DOHH2 (cell line): ENCODE results near the gene EXOC3L1.

Source experiments
- H3F3A ChIP-seq: fragments of 200-600 bp; sonication (generic), shearing (Covaris generic); 2 replicates; pipeline ENCODE4 v1.6.0; 2016; ENCODE audit warnings: antibody characterized with exemption, mild to moderate bottlenecking; ENCODE audit not compliant: control insufficient read depth, insufficient read depth
- H3K27ac ChIP-seq: fragments of 200-600 bp; sonication (generic); 2 replicates; pipeline ENCODE4 v1.5.1; 2014; ENCODE audit warnings: low read depth, mild to moderate bottlenecking, low read length, moderate library complexity
- H3K27me3 ChIP-seq: fragments of 200-600 bp; sonication (generic); 2 replicates; pipeline ENCODE4 v1.6.1; 2014; ENCODE audit warnings: mild to moderate bottlenecking, low read length, mixed read lengths; ENCODE audit not compliant: control insufficient read depth
- H3K36me3 ChIP-seq: fragments of 200-600 bp; sonication (generic); 2 replicates; pipeline ENCODE4 v1.6.1; 2014; ENCODE audit warnings: mild to moderate bottlenecking, low read length, moderate library complexity, mixed read lengths; ENCODE audit not compliant: control insufficient read depth
- H3K4me1 ChIP-seq: fragments of 200-600 bp; sonication (generic); 2 replicates; pipeline ENCODE4 v1.6.1; 2014; ENCODE audit warnings: mild to moderate bottlenecking, low read length, mixed read lengths; ENCODE audit not compliant: control insufficient read depth
- H3K4me2 ChIP-seq: fragments of 200-600 bp; sonication (generic); 2 replicates; pipeline ENCODE4 v1.6.0; 2014; ENCODE audit warnings: mild to moderate bottlenecking, low read length, moderate library complexity
- H3K4me3 ChIP-seq: fragments of 200-600 bp; sonication (generic); 2 replicates; pipeline ENCODE4 v1.5.1; 2014; ENCODE audit warnings: mild to moderate bottlenecking, low read length, mixed read lengths
- H3K79me2 ChIP-seq: fragments of 200-600 bp; sonication (generic); 2 replicates; pipeline ENCODE4 v1.6.1; 2014; ENCODE audit warnings: mild to moderate bottlenecking, low read length, mixed read lengths; ENCODE audit not compliant: control insufficient read depth
- H3K9me2 ChIP-seq: fragments of 200-600 bp; sonication (generic); replicated peaks from 2 replicates; pipeline ENCODE4 v1.6.1; 2014; ENCODE audit warnings: mild to moderate bottlenecking, low read length, mixed read lengths; ENCODE audit not compliant: control insufficient read depth
- H3K9me3 ChIP-seq: fragments of 200-600 bp; sonication (generic); 2 replicates; pipeline ENCODE4 v1.6.1; 2014; ENCODE audit warnings: antibody characterized with exemption, low read length, mixed read lengths; ENCODE audit not compliant: control insufficient read depth, insufficient read depth
- H4K20me1 ChIP-seq: fragments of 200-600 bp; sonication (generic); 2 replicates; pipeline ENCODE4 v1.6.0; 2014; ENCODE audit warnings: low read depth, mild to moderate bottlenecking, antibody characterized with exemption, low read length, moderate library complexity; ENCODE audit not compliant: control insufficient read depth, insufficient read depth
- EZH2phosphoT487 ChIP-seq: fragments of 200-600 bp; sonication (generic); IDR thresholded peaks from 2 replicates; pipeline ENCODE4 v1.6.1; 2017; ENCODE audit warnings: borderline replicate concordance, mild to moderate bottlenecking, antibody characterized with exemption, low read length, moderate library complexity, mixed read lengths
- TF ChIP-seq, protein P1 (sequence below): fragments of 200-600 bp; sonication (generic); IDR thresholded peaks from one replicate; pipeline ENCODE4 v1.5.1; 2014; ENCODE audit warnings: antibody characterized with exemption, mild to moderate bottlenecking, low read depth, low read length; ENCODE audit not compliant: poor library complexity, severe bottlenecking

Gene EXOC3L1

DNA sequence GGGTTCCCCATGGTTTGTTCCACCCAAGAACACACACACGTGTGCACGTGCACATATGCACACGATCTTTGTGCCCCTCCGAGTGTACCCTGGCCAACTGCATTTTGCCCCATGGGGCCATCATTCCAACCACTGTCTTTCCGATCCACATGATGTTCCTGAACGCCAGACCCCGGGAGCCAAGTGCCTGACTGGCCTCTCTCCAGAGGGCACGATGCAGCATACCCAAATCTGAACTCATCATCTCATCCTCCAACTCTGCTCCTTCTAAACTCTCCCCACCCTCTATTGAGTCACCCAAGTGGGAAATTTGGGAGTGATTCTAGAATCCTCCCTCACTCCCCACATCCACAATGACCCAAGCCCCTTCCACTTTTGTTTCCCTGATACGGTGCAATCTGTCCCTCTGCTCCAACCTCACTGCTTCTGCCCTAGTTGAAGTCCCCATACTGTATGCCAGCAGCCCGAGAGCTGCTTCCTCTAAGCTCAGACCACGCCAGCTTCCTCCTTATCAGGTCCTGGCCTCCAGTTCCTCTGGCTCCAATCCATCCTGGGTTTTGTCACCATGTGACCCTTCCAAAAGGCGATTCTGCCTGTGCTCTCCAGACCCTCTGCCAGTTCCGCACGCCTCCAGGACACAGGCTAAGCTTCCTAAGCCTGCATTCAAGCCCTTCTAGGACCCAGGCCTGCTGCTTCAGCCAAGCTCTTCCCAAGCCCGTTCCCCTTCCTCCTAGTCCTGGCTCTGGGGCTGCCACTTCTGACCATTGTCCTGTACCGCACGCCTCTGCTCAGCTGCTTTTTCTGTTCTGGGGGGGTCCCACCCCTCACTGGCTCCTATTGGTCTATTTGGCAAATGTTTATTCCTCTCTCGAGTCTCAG, 26.9 kb upstream of the EXOC3L1 start:
- Histone ChIP-seq H3K4me1 (no peaks in the 10 kb centered on the region), H3K36me3 (no peaks in the 10 kb centered on the region), H3K4me2 (no peak overlapping the region), H3K4me3 (no peak overlapping the region), H3K9me2 (no peaks in the 10 kb centered on the region), H3K9me3 (no peaks in the 10 kb centered on the region), H3F3A (no peaks in the 10 kb centered on the region), H3K79me2 (no peaks in the 10 kb centered on the region), H4K20me1 (no peaks in the 10 kb centered on the region), H3K27ac (no peak overlapping the region), H3K27me3 (peaks cover under 1% of the 10 kb centered on the region; the same call in 1 of the 2 replicates)
- no peak for TF ChIP-seq EZH2phosphoT487
- TF ChIP-seq, protein P1, sequence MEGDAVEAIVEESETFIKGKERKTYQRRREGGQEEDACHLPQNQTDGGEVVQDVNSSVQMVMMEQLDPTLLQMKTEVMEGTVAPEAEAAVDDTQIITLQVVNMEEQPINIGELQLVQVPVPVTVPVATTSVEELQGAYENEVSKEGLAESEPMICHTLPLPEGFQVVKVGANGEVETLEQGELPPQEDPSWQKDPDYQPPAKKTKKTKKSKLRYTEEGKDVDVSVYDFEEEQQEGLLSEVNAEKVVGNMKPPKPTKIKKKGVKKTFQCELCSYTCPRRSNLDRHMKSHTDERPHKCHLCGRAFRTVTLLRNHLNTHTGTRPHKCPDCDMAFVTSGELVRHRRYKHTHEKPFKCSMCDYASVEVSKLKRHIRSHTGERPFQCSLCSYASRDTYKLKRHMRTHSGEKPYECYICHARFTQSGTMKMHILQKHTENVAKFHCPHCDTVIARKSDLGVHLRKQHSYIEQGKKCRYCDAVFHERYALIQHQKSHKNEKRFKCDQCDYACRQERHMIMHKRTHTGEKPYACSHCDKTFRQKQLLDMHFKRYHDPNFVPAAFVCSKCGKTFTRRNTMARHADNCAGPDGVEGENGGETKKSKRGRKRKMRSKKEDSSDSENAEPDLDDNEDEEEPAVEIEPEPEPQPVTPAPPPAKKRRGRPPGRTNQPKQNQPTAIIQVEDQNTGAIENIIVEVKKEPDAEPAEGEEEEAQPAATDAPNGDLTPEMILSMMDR: no peak

DNA sequence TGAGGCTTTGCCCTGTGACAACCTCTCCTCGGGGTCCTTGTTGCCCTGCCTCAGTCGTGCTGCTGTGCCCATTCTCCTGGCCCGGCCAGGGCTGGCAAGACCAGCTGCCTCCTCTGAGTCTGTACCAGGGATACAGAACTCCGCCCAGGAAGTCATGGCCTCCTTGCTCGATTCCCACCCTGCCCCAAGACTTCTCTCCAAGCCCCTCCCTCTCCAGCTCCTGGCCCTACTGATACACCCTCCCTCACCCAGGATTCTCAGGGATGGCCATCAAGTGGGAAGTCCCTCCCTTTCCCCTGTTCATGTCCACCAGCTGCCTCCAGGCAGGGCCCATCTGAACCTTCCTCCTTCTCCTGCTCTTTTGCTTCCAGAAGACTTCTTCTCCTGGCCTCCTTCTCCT, 25.8 kb upstream of the EXOC3L1 start:
- H3K9me2 ChIP-seq: no peaks in the 10 kb centered on the region
- no peak overlapping the region for H3K27ac ChIP-seq
- TF ChIP-seq, protein P1: no peak
- TF ChIP-seq EZH2phosphoT487: no peak
- H3K4me3 ChIP-seq: no peak overlapping the region
- no peaks in the 10 kb centered on the region for H3K79me2 ChIP-seq
- H3F3A ChIP-seq: no peaks in the 10 kb centered on the region
- H3K36me3 ChIP-seq: no peaks in the 10 kb centered on the region
- H3K4me2 ChIP-seq: no peak overlapping the region
- H4K20me1 ChIP-seq: no peaks in the 10 kb centered on the region
- H3K4me1 ChIP-seq: no peaks in the 10 kb centered on the region
- no peaks in the 10 kb centered on the region for H3K9me3 ChIP-seq
- peaks cover 3% of the 10 kb centered on the region; the same call in 1 of the 2 replicates for H3K27me3 ChIP-seq

DNA sequence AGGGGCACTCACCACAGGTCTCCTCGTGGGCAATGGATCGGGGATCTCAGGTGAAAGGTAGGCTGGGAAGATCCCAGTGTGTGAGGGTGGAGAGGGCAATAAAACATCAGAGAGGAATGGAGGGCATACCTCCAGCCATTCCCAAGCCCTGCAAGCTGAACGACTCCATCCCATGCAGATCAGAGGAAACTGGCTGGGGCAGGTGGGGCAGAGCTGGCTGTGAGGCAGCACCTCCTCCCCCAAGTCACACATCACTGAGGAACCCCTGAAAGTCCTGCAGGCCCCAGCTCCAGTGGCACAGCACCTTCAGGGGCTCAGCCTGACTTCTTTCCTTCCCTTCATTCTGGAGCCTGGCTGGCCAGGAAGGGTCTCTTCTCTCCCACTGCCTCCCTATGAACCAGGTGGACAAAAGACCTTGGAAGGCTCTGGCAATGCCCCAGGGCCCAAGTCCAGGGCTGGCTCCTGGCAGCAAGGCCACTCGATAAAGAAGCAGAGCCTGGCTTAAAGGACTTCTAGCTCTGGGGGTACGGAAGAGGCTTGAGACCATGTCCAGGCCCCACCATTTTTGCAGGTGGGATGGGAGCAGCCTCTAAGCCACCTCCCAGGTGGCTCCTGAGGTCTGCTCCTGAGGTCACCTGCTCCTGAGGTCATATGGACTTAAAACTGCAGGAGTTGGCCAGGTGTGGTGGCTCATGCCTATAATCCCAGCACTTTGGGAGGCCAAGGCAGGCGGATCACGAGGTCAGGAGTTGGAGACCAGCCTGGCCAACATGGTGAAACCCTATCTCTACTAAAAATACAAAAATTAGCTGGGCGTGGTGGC, 23.5 kb upstream of the EXOC3L1 start:
- no peaks in the 10 kb centered on the region for H3F3A ChIP-seq
- H3K27me3 ChIP-seq: peaks cover 3% of the 10 kb centered on the region; the same call in 1 of the 2 replicates
- no peak overlapping the region for H3K27ac ChIP-seq
- no peaks in the 10 kb centered on the region for H3K79me2 ChIP-seq
- H3K4me2 ChIP-seq: no peak overlapping the region
- H3K4me3 ChIP-seq: no peak overlapping the region
- H4K20me1 ChIP-seq: no peaks in the 10 kb centered on the region
- H3K9me3 ChIP-seq: no peaks in the 10 kb centered on the region
- no peaks in the 10 kb centered on the region for H3K4me1 ChIP-seq
- no peaks in the 10 kb centered on the region for H3K36me3 ChIP-seq
- TF ChIP-seq EZH2phosphoT487: no peak
- TF ChIP-seq, protein P1: no peak
- no peaks in the 10 kb centered on the region for H3K9me2 ChIP-seq
